NB4 (cell line): ENCODE results near the gene ITGAE.
A peak's percentile ranks its signal among the peaks of the same experiment; 100 is the strongest.

Experiments
- DNase-seq: peaks from one replicate; pipeline ENCODE4 v3.0.0; 2010; ENCODE audit warnings: low read depth
- H3K4me3 ChIP-seq: one replicate; pipeline ENCODE4 v1.5.1; 2011; ENCODE audit warnings: mild to moderate bottlenecking, low read depth, low read length, moderate library complexity
- MAX ChIP-seq: IDR thresholded peaks from 2 replicates; pipeline ENCODE4 v1.6.1; 2011; ENCODE audit warnings: low read depth, low read length
- MYC ChIP-seq: IDR thresholded peaks from 2 replicates; pipeline ENCODE4 v1.6.1; 2011; ENCODE audit warnings: low read depth, low read length
- POLR2A ChIP-seq: IDR thresholded peaks from 2 replicates; pipeline ENCODE4 v1.6.1; 2011; ENCODE audit warnings: mild to moderate bottlenecking; ENCODE audit not compliant: insufficient read length; ENCODE audit errors: extremely low read depth
- TF ChIP-seq, protein P1 (sequence below): IDR thresholded peaks from one replicate; pipeline ENCODE4 v1.5.1; 2012; ENCODE audit warnings: low read depth, low read length

Gene ITGAE

GRCh38 chr17:3683054-3683511 is 117.9 kb downstream of the ITGAE start:
- H3K4me3 ChIP-seq: no peak overlapping the region
- peak; percentile 47 for DNase-seq
- TF ChIP-seq MYC: no peak
- TF ChIP-seq, protein P1, sequence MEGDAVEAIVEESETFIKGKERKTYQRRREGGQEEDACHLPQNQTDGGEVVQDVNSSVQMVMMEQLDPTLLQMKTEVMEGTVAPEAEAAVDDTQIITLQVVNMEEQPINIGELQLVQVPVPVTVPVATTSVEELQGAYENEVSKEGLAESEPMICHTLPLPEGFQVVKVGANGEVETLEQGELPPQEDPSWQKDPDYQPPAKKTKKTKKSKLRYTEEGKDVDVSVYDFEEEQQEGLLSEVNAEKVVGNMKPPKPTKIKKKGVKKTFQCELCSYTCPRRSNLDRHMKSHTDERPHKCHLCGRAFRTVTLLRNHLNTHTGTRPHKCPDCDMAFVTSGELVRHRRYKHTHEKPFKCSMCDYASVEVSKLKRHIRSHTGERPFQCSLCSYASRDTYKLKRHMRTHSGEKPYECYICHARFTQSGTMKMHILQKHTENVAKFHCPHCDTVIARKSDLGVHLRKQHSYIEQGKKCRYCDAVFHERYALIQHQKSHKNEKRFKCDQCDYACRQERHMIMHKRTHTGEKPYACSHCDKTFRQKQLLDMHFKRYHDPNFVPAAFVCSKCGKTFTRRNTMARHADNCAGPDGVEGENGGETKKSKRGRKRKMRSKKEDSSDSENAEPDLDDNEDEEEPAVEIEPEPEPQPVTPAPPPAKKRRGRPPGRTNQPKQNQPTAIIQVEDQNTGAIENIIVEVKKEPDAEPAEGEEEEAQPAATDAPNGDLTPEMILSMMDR: peak; percentile 87

DNA sequence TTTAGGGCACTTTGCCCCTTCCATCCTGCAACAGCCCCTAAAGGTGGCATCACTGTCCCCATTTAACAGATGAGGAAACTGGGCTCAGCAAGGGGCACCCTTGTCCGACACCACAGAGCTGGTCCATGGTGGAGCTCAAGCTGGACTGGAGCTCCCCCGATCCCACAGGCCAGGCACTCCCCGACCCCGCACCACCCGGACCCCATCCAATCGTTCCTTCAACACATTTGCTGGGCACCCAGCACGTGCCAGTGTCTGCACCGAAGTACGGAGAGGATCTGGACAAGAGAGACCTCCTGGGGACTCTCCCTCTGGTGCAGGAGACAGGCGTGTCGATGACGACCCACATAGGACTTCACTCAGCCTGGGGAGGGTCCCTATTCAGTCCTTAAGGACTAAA is 119.0 kb downstream of the ITGAE start:
- DNase-seq: no peak
- no peak for TF ChIP-seq MYC
- TF ChIP-seq, protein P1: no peak
- no peak for TF ChIP-seq POLR2A
- TF ChIP-seq MAX: no peak
- no peak overlapping the region for H3K4me3 ChIP-seq

GRCh38 chr17:3681565-3681964 is 119.4 kb downstream of the ITGAE start:
- no peak for DNase-seq
- TF ChIP-seq MAX: no peak
- no peak for TF ChIP-seq POLR2A
- no peak for TF ChIP-seq MYC
- TF ChIP-seq, protein P1: no peak
- H3K4me3 ChIP-seq: no peak overlapping the region

- no peak for DNase-seq
- TF ChIP-seq MYC: no peak
- TF ChIP-seq POLR2A: no peak
- TF ChIP-seq MAX: no peak
- TF ChIP-seq, protein P1: no peak
- H3K4me3 ChIP-seq: no peak overlapping the region
Measured at GRCh38 chr17:3681057-3681456, 119.9 kb downstream of the ITGAE start.

DNA sequence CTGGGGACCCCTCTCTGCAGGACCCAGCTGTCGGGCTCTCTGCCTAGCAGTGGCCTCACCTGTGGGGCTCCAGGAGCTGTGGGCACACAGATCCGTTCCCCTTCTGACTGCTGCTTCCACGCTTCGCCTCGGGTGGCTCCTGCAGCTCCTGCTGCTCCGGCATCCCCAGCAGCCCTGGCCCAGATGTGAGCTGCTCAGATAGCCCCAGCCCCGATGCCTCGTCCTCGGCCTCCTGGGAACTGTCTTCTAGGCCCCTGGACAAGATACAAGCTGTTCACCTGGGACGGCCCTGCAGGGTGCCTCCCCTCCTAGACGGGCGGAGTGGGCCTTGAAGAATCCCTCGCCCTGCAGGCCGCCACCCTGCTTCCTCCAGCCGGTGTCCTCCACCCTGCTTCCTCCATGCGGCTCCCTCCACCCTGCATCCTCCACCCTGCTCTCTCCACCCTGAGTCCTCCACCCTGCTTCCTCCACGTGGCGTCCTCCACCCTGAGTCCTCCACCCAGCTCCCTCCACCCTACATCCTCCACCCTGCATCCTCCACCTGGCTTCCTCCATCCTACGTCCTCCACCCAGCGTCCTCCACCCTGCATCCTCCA is 121.4 kb downstream of the ITGAE start:
- TF ChIP-seq MYC: no peak
- TF ChIP-seq POLR2A: no peak
- TF ChIP-seq, protein P1: no peak
- no peak for TF ChIP-seq MAX
- no peak for DNase-seq

More for the DNA sequence above, 121.4 kb downstream of the ITGAE start:
- H3K4me3 ChIP-seq: no peak overlapping the region
